Effector memory CD4-positive, alpha-beta T cell (primary cell): Measurements from ENCODE around the gene KCNK7.
A peak's percentile ranks its signal among the peaks of the same experiment; 100 is the strongest.
"Not testable (repeated sequence)": the region's sequence is repeated elsewhere in the genome, so short reads cannot be mapped to it uniquely, and the experiment has no call there.

Experiments used
- DNase-seq, 3 donors: peaks; one replicate each; pipeline ENCODE4 v3.0.0-alpha.2; 2020
- H3K27ac ChIP-seq: 2 replicates; pipeline ENCODE4 v1.7.0; 2013; ENCODE audit warnings: mild to moderate bottlenecking, low read length, moderate library complexity; ENCODE audit not compliant: insufficient read depth, poor library complexity, severe bottlenecking
- H3K27me3 ChIP-seq: replicated peaks from 2 replicates; pipeline ENCODE4 v1.7.0; 2013; ENCODE audit warnings: mild to moderate bottlenecking, low read length; ENCODE audit not compliant: insufficient read depth, control insufficient read depth, poor library complexity, severe bottlenecking
- H3K36me3 ChIP-seq: 2 replicates; pipeline ENCODE4 v1.7.0; 2013; ENCODE audit warnings: mild to moderate bottlenecking, low read length, moderate library complexity; ENCODE audit not compliant: control insufficient read depth, insufficient read depth
- H3K4me1 ChIP-seq: 2 replicates; pipeline ENCODE4 v1.7.0; 2013; ENCODE audit warnings: low read length, mild to moderate bottlenecking; ENCODE audit not compliant: control insufficient read depth, insufficient read depth, poor library complexity, severe bottlenecking
- H3K4me3 ChIP-seq: 2 replicates; pipeline ENCODE4 v1.7.0; 2013; ENCODE audit warnings: low read length, low read depth, mild to moderate bottlenecking; ENCODE audit not compliant: insufficient read depth, poor library complexity, severe bottlenecking
- H3K9me3 ChIP-seq: 2 replicates; pipeline ENCODE4 v1.7.0; 2013; ENCODE audit warnings: mild to moderate bottlenecking, low read length, moderate library complexity; ENCODE audit not compliant: control insufficient read depth
- total RNA-seq, 3 donors: gene quantifications; one replicate each; lab custom pipeline; 2026; lab: John Stamatoyannopoulos, UW

Gene KCNK7, protein sequence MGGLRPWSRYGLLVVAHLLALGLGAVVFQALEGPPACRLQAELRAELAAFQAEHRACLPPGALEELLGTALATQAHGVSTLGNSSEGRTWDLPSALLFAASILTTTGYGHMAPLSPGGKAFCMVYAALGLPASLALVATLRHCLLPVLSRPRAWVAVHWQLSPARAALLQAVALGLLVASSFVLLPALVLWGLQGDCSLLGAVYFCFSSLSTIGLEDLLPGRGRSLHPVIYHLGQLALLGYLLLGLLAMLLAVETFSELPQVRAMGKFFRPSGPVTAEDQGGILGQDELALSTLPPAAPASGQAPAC
- 0.35 to 1.5 (median 0.87) reads per million in 3 donors for total RNA-seq

DNA sequence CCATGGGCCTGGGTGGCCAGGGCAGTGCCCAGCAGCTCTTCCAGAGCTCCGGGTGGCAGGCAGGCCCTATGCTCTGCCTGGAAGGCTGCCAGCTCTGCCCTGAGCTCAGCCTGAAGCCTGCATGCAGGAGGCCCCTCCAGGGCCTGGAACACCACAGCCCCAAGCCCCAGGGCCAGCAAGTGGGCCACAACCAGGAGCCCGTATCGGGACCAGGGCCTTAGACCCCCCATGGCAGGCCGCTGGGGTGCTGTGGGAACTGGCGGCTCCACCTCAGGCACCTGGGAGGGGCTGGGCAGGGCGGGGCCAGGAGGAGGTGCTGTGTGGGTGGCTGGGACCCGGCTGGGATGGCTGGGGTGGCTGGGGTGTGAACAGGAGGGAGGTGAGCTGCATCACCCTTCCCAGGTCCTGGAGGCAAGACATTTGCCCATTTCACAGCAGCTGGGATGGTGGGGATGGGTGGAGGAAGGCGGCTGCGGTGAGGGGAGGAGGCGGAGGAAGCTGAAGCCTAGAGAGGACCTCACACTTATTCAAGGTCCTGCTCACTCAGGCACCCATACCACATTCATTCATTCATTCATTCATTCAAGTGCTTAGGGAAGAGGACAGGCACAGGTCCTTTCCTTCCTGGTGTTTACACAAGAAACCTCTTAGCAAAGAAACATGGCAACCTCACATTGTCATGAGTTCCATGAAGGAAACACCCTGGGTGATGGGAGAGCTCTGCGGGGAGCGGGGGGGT is at the start of gene KCNK7:
Gene KCNK7, minus strand, starts transcription at position 258 of the 739 bp plus-strand sequence. Its CDS starts 28 bp downstream, at position 230.
- peak within 1 kb of the TSS; percentile 22 for H3K27ac ChIP-seq
- H3K9me3 ChIP-seq = no peaks in the 10 kb centered on the region
- peaks cover 16% of the 10 kb centered on the region for H3K4me1 ChIP-seq
- peaks cover 38% of the 10 kb centered on the region for H3K36me3 ChIP-seq
- no peak within 1 kb of the TSS for H3K4me3 ChIP-seq
- no peak for DNase-seq
- no peaks in the 10 kb centered on the region for H3K27me3 ChIP-seq

DNA sequence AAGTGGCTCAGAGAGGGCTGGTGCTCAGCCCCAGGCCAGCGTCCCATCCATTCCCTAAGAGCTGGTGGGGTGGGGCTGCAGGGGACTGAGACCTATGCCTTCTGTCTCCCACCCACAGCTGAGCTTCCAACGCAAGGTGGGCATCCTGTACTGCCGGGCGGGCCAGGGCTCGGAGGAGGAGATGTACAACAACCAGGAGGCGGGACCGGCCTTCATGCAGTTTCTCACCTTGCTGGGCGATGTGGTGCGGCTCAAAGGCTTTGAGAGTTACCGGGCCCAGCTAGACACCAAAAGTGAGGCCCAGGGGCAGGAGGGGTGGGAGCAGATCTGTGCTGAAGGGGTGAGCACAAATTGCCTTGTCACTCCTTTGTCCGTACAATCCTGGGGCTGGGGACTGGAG is 49.2 kb upstream of the KCNK7 start:
- peaks cover 62% of the 10 kb centered on the region for H3K36me3 ChIP-seq
- H3K27ac ChIP-seq = no peak overlapping the region
- H3K9me3 ChIP-seq = no peaks in the 10 kb centered on the region
- no peaks in the 10 kb centered on the region for H3K27me3 ChIP-seq
- peaks cover 23% of the 10 kb centered on the region for H3K4me1 ChIP-seq
- no peak for DNase-seq
- H3K4me3 ChIP-seq = no peak overlapping the region

DNA sequence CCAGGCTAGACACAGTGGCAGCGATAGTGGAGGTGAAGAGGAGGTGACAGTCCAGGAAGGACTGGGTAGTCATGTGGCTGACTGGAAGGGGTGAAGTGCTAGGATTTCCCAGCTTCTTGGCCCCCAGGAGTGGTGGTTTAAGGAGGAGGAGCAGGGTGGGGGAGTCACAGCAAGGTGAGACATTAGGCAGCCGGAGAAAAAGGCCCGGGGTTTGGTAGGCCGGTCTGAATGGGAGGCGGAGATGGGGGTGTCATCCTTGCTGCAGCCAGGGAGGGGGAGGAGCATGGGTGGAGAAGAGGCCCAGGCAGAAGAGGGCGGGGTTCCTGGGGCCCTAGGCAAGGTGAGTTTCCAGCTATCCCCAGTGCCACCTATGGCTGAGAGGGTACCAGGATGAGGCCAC is 48.4 kb upstream of the KCNK7 start:
- Histone ChIP-seq H3K4me1 (peaks cover 32% of the 10 kb centered on the region), H3K9me3 (no peaks in the 10 kb centered on the region), H3K27me3 (no peaks in the 10 kb centered on the region), H3K27ac (peak overlapping the region; percentile 14), H3K36me3 (peaks cover 54% of the 10 kb centered on the region), H3K4me3 (no peak overlapping the region)
- DNase-seq = no peak

DNA sequence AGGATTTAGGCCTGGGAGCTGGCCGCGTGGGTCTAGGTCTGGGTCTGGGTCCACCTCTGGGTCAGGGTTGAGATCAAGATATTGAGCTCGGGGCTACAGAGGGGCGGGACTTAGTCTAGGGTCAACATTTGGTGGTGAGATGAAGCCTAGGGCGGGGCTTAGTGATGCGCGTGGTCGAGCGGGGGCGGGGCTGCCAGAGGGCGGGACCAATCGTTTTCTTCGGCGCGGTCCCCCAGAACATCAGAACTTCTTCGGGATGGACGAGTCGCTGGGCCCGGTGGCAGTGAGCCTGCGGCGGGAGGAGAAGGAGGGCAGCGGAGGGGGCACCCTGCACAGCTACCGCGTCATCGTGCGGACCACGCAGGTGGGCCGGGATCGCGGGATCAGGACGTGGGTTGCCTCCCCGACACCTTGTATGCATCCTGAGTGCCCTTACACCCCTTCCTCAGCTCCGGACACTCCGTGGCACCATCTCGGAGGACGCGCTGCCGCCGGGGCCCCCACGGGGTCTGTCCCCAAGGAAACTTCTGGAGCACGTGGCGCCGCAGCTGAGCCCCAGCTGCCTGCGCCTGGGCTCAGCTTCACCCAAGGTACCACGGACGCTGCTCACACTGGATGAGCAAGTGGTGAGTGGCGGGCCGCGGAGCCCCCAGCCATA is 46.5 kb upstream of the KCNK7 start:
- Histone ChIP-seq H3K27me3 (no peaks in the 10 kb centered on the region), H3K4me1 (peaks cover 45% of the 10 kb centered on the region), H3K4me3 (peak overlapping the region; percentile 5), H3K36me3 (peaks cover 43% of the 10 kb centered on the region), H3K9me3 (no peaks in the 10 kb centered on the region), H3K27ac (peak overlapping the region; percentile 92)
- no peak for DNase-seq

DNA sequence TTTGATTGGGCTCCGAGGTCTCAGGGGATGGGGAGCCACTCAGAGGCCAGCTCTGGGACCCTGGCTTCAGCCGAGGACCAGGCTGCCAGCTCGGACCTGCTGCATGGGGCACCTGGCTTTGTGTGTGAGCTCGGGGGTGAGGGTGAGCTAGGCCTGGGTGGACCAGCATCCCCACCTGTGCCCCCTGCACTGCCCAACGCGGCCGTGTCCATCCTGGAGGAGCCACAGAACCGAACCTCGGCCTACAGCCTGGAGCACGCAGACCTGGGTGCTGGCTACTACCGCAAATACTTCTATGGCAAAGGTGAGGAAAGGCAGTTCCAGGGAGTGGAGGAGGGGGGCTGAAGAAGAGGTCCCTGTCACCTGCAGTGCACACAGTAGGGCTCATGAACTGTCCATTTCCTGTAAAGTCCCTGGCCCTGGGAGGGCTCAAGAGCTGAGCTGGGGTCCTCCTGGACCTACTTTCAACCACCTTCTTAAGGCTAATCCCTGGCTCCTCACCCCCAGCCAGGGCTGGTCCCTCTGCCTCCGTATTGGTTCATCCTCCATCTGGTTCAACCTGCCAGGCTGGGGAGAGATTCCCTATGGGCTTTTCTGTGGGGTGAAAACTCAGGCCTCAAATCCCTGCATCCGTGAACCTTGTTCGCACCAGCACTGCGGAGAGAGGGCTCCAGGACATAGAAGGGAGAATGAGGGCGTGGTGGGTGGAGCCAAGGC is 45.9 kb upstream of the KCNK7 start:
- Histone ChIP-seq H3K36me3 (peaks cover 48% of the 10 kb centered on the region), H3K9me3 (no peaks in the 10 kb centered on the region), H3K4me3 (peak overlapping the region; percentile 59), H3K27ac (peak overlapping the region; percentile 92), H3K27me3 (no peaks in the 10 kb centered on the region), H3K4me1 (peaks cover 45% of the 10 kb centered on the region)
- DNase-seq = no peak

DNA sequence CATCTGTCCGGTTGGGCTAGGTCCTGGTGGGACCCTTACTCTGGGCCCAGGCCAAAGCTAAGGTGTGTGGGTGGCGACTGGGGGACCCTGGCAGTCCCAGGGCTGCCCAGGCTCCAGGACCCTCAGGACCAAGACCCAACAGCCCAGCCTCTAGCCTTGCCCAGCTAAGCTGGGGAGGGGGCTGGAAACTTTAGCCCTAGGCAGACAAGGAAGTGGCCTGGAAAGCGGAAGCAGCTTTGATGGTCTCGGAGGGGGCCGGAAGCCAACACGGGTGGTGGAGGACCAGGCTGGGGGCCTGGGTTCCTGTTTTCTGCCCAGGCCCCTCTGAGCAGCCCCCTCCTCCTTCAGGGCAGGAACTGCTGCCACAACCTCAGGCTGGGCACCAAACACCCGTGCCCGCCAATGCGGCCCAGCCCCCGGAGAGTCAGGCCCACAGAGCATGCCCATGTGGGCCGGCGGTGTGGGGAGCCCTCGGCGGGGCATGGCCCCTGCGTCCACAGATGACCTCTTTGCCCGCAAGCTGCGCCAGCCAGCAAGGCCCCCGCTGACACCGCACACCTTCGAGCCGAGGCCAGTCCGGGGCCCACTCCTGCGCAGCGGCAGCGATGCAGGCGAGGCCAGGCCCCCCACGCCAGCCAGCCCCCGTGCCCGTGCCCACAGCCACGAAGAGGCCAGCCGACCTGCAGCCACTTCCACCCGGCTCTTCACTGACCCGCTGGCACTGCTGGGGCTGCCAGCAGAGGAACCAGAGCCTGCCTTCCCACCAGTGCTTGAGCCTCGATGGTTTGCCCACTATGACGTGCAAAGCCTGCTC is 45.1 kb upstream of the KCNK7 start:
- Histone ChIP-seq H3K4me3 (peak overlapping the region; percentile 59), H3K27ac (peak overlapping the region; percentile 92), H3K27me3 (no peaks in the 10 kb centered on the region), H3K9me3 (no peaks in the 10 kb centered on the region), H3K36me3 (peaks cover 47% of the 10 kb centered on the region), H3K4me1 (peaks cover 45% of the 10 kb centered on the region)
- no peak for DNase-seq

DNA sequence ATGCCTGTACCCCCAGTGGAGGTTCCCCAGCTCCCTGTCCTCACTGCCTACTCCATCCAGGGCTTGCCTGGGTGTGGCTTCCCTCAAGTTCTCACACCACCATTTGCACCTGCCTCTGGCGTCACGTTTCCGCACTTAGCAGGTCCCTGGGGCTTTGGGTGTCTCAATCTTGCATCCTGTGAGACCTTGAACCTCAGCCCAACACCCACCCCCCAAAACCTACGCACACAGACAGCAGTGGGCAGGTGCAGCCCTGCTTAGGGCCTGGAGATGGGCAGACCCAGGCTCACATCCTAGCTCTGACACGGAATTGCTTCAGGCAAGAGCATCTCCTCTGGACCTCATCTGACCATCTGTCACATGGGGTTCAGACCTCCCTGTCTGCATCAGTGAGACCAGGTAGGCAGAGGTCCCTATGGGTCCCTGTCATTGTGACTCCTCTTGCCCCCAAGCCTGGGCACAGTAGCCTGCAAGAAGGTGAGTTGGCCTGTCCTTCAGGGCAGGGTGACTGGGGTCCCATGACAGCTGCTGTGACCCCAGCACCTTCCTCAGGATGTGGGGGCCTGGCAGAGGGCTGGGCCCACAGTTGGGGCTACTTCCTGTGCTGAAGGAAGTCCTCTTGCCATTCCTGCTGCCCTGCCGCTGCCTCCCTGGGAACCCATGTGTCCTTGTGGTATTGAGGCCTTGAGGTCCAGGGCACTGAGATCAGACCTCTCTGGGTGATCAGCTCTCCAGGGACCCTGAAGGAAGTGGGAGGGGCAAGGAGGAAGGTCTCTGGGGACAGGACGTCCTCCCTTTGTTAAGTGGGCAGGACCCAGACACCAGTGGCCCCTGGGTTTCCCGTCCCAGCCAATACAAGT is 44.3 kb upstream of the KCNK7 start:
- H3K4me1 ChIP-seq = peaks cover 45% of the 10 kb centered on the region
- H3K36me3 ChIP-seq = peaks cover 47% of the 10 kb centered on the region
- peak overlapping the region; percentile 92 for H3K27ac ChIP-seq
- H3K27me3 ChIP-seq = no peaks in the 10 kb centered on the region
- peak; percentile 68 to 82 (median 74) for DNase-seq
- H3K9me3 ChIP-seq = no peaks in the 10 kb centered on the region
- peak overlapping the region; percentile 59 for H3K4me3 ChIP-seq

DNA sequence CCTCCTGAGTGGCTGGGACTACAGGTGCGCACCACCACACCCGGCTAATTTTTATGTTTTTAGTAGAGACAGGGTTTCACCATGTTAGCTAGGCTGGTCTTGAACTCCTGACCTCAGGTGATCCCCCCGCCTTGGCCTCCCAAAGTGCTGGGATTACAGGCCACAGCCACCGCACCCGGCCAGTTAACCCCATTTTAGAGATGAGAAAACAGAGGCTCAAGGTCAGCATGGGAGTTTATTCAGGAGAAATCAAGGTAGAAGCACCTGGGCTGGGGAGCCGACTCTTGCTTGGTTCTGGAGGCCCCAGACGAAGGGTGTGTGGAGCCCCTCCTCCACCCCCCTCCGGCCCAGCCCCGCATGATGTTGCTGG is 43.6 kb upstream of the KCNK7 start:
- H3K4me3 ChIP-seq = peak overlapping the region; percentile 83
- not testable (repeated sequence) for H3K27me3 ChIP-seq, DNase-seq, H3K9me3 ChIP-seq
- H3K4me1 ChIP-seq = peaks cover 45% of the 10 kb centered on the region
- H3K27ac ChIP-seq = peak overlapping the region; percentile 92
- H3K36me3 ChIP-seq = peaks cover 48% of the 10 kb centered on the region
